WERI-Rb-1 (cell line): ENCODE measurements around the gene DGAT2.

Source experiments
- DNase-seq: peaks from one replicate; pipeline ENCODE4 v3.0.0-alpha.2; 2020
- H3K27ac ChIP-seq: fragments of 250-450 bp; sonication (Bioruptor Pico); 2 replicates; pipeline ENCODE4 v1.5.1; 2020; ENCODE audit warnings: mild to moderate bottlenecking, moderate library complexity
- H3K27me3 ChIP-seq: fragments of 250-450 bp; sonication (Bioruptor Pico); 2 replicates; pipeline ENCODE4 v1.5.1; 2021; ENCODE audit warnings: mild to moderate bottlenecking, low read depth, moderate library complexity; ENCODE audit not compliant: insufficient read depth, severe bottlenecking
- H3K36me3 ChIP-seq: fragments of 250-450 bp; sonication (Bioruptor Pico); 2 replicates; pipeline ENCODE4 v1.5.1; 2020; ENCODE audit warnings: mild to moderate bottlenecking, moderate library complexity
- H3K4me3 ChIP-seq: 2 replicates; pipeline ENCODE4 v1.5.1; 2011; ENCODE audit warnings: low read depth, mild to moderate bottlenecking, control low read depth, low read length
- H3K9me3 ChIP-seq: fragments of 250-450 bp; sonication (Bioruptor Pico); 2 replicates; pipeline ENCODE4 v1.5.1; 2021; ENCODE audit warnings: mild to moderate bottlenecking, moderate library complexity; ENCODE audit not compliant: severe bottlenecking
- CTCF ChIP-seq: IDR thresholded peaks from 2 replicates; pipeline ENCODE4 v1.5.1; 2011; ENCODE audit warnings: low read depth, mild to moderate bottlenecking, control low read depth, inconsistent platforms, low read length

Gene DGAT2

GRCh38 chr11:75781296-75781695 lies 12.7 kb downstream of the DGAT2 start:
- no peaks in the 10 kb centered on the region for H3K27me3 ChIP-seq
- no peak overlapping the region for H3K27ac ChIP-seq
- no peak for TF ChIP-seq CTCF
- DNase-seq, result no peak
- H3K36me3 ChIP-seq, result no peaks in the 10 kb centered on the region
- no peaks in the 10 kb centered on the region for H3K9me3 ChIP-seq
- no peak overlapping the region for H3K4me3 ChIP-seq

GRCh38 chr11:75781831-75782230 lies 13.3 kb downstream of the DGAT2 start:
- no peak for DNase-seq
- no peaks in the 10 kb centered on the region for H3K27me3 ChIP-seq
- H3K36me3 ChIP-seq, result no peaks in the 10 kb centered on the region
- TF ChIP-seq CTCF, result no peak
- H3K9me3 ChIP-seq, result no peaks in the 10 kb centered on the region
- H3K27ac ChIP-seq, result no peak overlapping the region
- H3K4me3 ChIP-seq, result no peak overlapping the region

GRCh38 chr11:75782540-75783263 lies 14.1 kb downstream of the DGAT2 start:
- H3K36me3 ChIP-seq, result no peaks in the 10 kb centered on the region
- H3K4me3 ChIP-seq, result no peak overlapping the region
- no peak for DNase-seq
- H3K27ac ChIP-seq, result no peak overlapping the region
- no peaks in the 10 kb centered on the region for H3K27me3 ChIP-seq
- no peak for TF ChIP-seq CTCF
- H3K9me3 ChIP-seq, result no peaks in the 10 kb centered on the region

GRCh38 chr11:75783416-75784084 lies 15.0 kb downstream of the DGAT2 start:
- Histone ChIP-seq H3K9me3 (no peaks in the 10 kb centered on the region), H3K27ac (no peak overlapping the region), H3K4me3 (no peak overlapping the region), H3K27me3 (no peaks in the 10 kb centered on the region), H3K36me3 (no peaks in the 10 kb centered on the region)
- TF ChIP-seq CTCF, result no peak
- no peak for DNase-seq

GRCh38 chr11:75784085-75784478 lies 15.5 kb downstream of the DGAT2 start:
- Histone ChIP-seq H3K4me3 (no peak overlapping the region), H3K27me3 (no peaks in the 10 kb centered on the region), H3K36me3 (no peaks in the 10 kb centered on the region), H3K9me3 (no peaks in the 10 kb centered on the region), H3K27ac (no peak overlapping the region)
- TF ChIP-seq CTCF, result no peak
- DNase-seq, result no peak
